ENCODE measurements around the gene ELF4.

Gene ELF4

DNA sequence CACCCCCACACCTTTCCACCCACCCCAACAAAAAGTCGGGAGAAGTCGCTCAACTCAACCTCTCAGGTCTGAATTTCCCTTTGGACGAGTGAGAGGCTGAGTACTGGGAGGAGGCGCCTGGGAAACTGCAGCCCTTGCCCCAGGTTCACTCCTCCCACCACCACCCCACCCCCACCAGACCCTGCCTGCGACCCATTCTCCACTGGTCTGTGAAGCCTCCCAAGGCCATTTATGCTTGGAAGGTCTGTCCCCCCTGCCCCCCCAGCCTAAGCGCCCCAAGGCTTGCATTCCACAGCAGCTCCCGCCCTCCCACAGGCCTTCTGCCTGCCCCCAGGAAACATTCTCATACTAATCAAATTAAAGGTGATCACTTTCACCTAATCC, 27.2 kb downstream of the ELF4 start:
- DNase-seq = no peak

DNA sequence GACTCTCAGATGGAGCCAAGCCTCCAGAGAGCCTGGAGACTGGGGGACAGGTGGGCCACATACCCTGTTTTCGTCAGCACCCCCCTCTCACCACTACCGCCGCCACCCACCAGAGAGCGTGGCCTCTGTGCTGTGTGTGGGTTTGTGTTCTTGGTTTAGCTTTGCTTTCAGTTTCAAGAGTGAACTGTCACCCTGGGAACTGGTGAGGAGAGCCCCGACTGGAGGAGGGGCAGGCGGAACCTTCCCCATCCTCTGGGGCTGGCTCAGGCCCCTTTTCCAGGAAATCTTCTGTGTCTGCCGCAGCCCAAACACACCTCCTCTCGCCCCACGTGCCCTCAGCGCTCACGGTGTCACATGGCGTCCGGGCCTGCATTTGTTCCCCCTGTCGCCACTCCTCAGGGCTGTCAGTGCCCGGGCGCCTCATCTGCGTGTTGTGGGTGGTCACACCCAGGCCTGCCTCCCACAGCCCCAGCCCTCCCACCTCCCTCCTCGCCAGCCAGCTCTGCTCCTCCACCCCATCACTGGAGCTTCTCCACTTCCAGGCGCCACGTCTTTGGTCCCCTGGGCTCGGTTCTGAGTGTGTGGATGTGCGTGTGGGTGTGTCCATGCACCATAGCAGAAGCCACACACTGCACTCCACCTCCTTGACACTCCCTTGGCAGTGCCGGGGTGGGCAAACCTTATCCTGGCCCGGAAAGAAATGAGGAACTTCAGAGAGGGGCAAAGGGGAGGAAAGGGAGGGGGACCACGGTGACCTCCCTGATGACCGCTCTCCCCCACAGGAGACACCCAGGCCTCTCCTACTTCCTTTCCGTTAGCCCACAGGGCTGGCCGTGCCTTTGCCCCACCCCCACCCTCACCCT, 27.8 kb downstream of the ELF4 start:
- no peak for DNase-seq

- no peak for DNase-seq
Measured at GRCh38 chrX:130081421-130082045, 28.8 kb downstream of the ELF4 start.

DNA sequence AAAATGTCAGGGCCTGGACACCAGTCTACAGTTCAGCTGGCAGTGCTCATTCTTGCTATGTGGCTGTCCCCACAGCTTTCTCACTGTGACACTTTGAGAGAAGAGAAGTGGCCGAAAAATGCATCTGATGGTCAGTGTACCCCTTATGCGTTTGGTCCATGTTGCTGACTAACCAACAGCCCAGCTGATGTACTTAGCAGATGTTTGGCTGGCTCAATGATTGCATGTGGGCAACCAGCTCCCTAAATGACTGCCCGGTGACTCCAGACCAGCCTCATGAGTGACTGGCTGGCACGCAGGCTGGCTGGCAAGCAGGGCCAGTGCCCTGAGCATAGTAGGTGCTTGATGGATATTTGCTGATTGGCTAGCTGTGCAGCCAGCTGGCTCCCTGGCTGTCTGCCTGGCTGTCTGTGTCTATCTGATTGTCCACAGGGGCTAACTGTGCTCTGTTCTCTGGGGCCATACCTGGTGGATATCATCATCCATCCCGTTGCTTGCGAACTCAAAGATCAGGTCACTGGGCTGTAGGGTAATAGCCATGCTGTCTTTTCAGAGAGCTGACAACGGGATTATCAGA, 29.4 kb downstream of the ELF4 start:
- DNase-seq = no peak

- DNase-seq = peak; percentile 66
Measured at GRCh38 chrX:130079824-130080406, 30.4 kb downstream of the ELF4 start.

DNA sequence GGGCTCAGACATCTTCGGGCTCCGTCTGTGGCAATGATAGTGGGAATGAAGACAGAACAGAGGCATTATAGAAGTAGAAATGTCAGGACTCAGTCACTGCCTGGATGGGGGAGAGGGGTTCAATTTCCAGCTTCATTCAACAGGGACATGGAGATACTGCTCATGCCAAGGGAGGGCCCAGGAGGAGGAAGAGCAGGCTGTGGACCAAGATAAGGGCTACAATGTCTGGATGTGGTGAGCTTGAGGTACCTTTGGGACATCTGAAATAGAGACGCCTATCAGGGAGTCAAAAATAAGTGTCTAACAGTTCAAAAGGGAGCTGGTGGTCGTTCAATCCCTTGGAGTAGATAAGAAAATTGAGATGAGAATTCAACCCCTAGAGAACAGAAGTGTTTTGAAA, 34.5 kb downstream of the ELF4 start:
- no peak for DNase-seq

GRCh38 chrX:130072345-130072740, 38.0 kb downstream of the ELF4 start:
- no peak for DNase-seq

DNA sequence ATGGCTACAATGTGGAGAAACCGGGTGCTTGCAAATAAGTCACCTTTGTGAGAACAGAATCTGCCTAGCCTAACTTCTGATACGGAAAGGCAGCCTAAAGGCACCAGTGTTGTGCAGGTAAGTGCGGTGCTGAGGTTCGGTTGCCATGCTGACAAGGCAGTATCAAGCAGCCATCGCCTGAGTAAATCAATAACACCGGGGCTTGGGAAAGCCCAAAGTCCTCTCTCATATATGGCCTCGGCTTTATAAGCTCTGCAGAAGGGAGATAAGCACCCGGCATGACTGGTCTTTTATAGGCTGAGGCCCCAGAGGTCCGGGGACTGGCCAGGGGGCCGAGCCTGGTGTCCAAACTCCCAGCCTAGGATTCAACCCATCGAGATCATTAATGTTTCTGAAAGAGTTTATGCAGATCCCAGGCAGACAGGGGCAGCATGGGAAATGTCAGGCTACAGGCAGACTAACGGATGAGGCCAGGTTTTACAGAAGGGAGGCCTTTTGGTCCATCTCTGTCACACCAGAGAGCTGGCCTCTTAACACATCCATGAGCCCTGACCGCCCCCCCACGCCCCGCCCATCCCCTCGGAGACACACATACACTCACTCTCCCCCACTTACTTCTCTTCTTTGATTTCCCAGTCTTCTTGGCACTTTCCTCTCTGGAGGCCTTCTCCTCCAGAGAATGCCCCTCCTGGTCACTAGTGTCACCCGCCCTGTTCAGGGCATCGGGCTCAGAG, 38.5 kb downstream of the ELF4 start:
- DNase-seq = no peak

DNA sequence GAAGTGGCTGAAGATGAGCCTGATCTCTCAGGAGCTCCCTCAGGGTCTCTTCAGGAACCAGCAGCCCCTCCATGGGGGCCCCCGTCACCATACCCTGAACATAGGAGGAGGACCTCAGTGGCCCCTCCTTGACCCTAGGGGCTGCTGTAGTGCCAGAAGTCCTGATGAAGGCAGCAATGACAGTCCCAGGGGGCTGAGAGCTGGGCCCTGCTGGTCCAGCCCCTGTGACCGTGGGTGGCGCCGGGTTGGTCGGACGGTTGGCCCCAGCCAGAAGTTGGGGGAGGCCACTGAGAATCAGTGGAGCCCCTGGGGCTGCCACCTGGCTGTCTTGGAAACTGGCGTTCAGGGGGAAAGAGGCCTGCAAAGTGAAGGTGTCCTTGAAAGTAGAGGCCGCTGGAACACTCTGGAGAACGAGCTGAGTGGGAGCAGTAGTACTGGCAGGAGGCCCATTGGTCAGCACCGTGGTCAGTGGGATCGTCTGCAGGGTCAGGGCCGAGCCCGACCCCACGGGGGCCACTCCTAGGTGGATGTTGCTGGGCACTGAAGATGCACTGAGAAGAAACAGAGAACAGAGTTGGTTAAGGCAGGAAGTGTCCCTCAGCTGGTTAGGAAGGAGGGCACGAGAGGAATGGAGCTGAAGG, 43.2 kb downstream of the ELF4 start:
- no peak for DNase-seq

GRCh38 chrX:130060122-130061069, 49.9 kb downstream of the ELF4 start:
- peak; percentile 81 for DNase-seq

DNA sequence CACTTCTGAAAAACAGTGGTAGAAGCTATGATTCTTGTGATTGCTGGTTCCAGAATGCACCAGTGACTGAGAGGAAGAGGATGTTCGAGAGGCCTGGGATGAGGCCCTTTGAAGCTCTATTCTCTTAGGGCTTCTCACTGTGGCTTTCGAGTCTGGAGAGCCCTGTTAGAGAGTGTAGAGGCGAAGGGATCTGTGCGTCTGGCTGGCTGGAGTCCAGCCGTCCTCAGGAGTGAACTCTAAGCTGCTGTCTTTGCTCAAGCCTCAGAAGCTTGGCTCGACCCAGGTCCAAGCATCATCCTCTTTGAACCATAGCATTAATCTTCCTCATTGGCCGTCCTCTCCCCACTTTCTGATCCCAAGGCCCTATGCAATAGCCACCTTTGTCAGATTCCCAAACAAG, 51.6 kb downstream of the ELF4 start:
- DNase-seq = no peak

GRCh38 chrX:130057209-130057608, 53.1 kb downstream of the ELF4 start:
- DNase-seq = no peak

GRCh38 chrX:130055899-130056298, 54.4 kb downstream of the ELF4 start:
- no peak for DNase-seq

- no peak for DNase-seq
Measured at GRCh38 chrX:130055103-130055502, 55.2 kb downstream of the ELF4 start.

DNA sequence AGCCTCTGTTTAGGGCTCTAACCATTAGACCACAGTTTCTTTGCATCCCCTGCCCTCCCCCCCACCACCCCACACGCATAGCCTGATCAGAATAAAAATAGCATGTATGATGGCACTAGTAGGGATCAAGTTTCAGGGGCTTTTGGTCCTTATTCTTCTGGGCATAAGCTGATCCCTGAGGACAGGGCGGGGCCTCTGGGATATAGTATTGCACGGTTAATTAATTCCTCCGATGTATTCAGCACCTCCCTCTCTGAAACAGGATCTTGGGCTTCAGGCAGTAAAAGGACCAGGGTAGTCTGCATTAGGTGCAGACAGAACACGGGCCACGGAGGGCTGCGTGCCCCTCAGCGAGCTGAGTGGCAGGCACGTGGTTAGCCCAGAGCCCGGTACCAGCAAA, 57.1 kb downstream of the ELF4 start:
- no peak for DNase-seq

DNA sequence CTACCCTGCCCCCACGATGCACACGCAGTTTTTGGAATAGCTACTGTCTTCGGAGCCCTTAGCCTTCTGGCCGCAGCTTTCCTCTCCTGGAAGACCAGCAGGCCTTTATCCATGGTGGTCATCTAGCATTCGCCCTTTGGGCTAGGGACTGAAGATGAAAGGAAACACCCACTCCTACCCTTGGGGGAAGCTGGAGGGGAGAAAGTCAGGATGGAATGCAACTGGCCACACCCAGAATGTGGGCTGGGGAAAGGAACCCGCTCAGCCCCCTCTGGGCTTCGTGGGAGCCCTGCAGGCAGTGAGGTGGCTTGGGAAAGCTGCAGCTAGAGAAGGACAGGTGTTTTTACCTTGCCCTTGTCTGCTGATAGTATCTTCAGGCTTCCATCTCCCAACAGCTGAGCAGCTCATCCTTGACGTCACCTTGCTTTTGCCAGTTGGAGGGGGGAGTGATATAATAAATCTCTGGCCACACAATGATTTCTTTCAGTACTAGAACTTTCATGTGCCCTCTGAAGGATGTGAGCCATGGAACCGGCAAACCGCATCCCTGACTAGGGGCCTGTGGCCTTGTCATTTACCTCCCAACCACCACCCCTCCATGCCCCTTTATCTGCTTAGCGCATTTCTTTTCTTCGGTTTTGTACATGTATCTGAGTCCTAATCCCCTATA, 59.0 kb downstream of the ELF4 start:
- no peak for DNase-seq

- DNase-seq = no peak
Measured at GRCh38 chrX:130049821-130050220, 60.5 kb downstream of the ELF4 start.

- DNase-seq = no peak
Measured at GRCh38 chrX:130048686-130049222, 61.5 kb downstream of the ELF4 start.

DNA sequence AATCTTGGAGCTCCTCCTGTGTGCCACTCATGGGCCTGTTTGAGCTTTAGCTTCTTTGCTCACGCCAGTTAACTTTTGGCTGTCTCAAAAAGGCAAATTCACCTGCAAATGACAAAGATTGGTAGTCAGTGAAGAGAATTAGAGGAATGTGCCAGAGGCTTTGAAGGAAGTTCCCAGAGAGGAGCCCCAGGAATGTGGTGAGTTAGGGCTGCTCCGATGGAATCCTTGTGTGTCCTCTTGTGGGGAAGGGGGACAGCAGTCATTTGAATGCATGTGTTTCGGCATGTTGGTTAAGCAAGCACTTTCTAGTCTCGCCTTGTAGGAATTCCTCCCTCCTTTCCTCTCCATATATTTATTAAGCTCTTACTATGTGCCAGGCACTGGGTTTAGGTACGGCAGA, 62.9 kb downstream of the ELF4 start:
- DNase-seq = no peak

DNA sequence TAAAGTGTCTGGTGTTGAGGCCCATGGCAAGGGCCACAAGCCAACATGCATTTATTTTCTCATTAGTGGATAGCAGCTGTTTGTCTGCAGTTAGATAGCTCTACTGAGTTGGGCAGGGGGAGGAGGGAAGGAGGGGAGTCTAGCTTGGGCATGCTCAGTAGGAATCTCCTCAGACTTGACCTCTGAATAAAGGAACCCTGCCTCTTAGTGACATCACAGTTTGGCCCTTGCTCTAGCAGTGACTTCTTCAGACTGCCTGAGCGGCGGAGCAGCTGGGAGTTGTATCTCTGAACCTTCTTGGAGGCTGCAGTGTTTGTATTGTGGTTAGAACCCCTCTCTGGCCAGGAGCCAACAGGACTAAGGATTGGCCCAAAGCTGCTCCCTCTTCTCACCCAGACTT, 70.5 kb downstream of the ELF4 start:
- DNase-seq = no peak

DNA sequence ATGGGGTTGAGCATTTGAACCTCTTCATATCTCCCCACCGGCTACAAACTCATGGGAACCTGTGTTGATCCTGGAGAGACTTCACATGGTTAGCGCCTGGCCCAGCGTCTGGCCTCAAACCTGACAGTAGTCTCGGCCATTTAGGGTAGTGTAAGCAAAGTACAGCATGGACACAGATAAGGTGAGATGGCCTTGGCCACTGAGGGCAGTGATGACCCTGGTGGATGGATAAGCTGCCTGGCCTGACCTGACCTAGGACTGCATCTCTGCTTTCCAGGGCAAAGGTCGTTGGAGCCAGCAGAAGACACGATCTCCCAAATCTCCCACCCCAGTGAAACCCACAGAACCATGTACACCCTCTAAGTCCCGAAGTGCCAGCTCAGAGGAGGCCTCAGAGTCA, 76.1 kb downstream of the ELF4 start:
- DNase-seq = no peak
